Activated CD8-positive, alpha-beta memory T cell treated with anti-CD3 and anti-CD28 coated beads, Interleukin-2, amount 50 U/mL, for 24 hours (primary cell): Measurements from ENCODE around the gene ENOX1.
"Not testable (repeated sequence)": the region's sequence is repeated elsewhere in the genome, so short reads cannot be mapped to it uniquely, and the experiment has no call there.

ENCODE experiments used
- DNase-seq: peaks from one replicate; pipeline ENCODE4 v3.0.0-alpha.2; 2020; ENCODE audit errors: extremely low read depth

Gene ENOX1

DNA sequence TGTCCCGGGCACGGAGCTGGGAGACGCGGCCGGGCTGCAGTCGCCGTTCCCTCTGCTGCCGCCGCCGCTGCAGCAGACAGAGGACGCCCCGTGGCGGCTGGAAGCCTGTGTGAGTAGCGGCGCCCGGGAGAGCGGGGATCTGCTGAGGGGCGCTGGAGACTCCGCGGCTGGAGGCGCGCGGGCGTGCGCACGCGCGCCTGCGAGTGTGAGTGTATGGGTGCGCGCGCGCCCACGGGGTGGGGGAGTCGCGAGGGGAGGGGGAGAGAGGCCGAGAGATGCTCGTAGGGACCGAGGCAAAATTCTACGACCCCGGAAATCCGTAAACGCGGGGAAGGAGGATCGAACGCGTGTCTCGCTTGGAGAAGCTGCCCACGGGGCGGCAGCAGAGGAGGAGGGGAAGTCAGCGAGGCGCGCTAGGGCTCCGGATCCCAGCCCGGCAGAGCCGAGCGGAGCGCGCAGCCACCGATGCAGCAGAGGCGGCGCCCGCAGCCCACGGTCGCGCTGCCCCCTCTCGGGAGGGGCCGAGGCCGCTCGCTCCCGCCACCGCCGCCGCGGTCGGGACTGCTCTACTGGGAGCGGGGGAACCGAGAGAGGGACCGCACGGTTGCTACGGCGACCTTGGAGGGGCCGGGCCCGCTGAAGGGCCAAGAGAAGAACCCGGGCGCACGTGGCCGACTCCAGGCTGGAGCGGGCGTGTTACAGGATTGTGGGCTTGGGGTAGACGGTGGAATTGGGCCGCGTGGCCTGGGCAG is at the start of gene ENOX1:
TSS of gene ENOX1 (minus strand) at position 207 of the 752 bp plus-strand sequence.
- DNase-seq, result no peak

DNA sequence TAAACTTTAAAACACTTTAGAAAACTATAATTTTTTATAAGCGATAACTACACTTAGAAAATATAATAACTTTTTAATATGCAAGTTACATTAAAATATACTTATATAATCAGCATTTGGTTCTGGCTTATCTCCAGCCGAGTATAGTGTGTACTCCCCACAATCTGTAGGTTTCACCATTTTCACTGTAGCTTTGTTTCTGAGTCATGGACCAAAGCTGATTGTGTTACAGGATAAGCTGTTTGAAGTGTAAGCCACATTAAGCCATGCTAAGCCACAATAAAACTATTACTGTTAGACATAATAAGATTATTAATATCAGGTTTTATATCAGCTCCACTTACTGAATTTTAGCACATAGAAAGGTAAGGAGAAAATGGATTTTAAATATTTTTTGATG is 48.9 kb upstream of the ENOX1 start:
- no peak for DNase-seq

DNA sequence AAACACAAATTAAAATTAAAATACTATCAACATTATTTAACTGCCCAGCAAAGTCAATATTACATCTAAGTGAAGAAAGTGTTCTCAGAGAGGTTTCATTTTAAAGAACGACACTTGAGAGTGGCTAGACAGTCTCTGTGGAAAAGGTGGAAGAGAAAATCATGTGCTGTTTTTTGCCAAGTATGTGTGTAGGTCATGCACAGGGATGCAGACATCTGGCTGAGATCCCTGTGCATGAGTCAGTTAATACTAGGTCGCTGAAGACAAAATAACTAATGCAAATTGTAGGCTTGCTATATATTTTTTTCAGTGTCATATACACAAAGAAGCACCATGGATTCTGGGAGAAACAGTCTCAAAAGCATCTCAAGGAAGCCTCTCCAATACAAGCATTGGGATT is 44.3 kb upstream of the ENOX1 start:
- DNase-seq, result no peak

DNA sequence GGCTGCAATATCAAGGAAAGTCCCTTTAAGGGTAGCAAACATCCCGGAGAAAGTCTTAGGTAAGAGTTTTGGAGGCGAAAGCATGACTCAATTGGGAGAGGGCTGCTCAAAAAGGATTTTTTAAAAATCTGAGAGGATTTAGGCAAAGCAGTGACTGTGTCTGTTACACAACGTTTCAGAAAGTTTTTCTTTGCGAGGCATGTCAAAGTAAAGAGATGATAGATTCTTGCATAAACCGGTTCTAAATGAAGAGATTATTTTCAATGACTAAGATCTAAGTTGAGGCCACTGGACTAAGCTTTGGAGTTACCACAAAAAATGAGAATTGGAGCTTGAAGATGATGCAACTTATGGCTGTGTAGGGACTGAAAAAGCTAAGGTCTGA is 43.7 kb upstream of the ENOX1 start:
- DNase-seq, result no peak

DNA sequence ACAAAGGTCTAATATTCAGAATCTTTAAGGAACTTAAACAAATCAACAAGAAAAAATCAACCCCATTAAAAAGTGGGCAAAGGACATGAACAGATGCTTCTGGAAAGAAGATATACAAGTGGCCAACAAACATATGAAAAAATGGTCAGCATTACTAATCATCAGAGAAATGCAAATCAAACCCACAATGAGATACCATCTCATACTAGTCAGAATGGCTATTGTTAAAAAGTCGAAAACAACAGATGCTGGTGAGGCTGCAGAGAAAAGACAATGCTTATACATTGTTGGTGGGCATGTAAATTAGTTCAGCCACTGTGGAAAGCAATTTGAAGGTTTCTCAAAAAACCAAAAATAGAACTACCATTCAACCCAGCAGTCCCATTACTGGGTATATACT is 37.9 kb upstream of the ENOX1 start:
- DNase-seq, result not testable (repeated sequence)

DNA sequence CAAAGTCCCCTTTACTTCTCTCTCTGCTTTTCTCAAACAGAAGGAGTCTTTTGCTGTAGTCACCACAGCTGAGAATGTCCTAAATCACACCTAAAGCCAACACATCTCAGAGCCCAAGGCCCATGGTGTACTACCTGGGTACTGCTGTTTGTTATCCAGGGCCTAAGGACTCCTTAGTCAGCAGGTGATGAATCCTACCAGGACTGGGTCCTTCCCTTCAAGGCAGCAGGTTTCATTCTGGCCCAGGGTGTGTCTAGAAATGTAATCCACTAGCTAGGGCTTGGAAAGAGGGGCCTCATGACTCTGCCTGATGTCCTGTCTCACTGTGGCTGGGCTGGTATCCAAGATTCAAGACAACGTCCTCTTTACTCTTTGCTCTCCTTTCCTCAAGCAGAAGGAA is 36.2 kb upstream of the ENOX1 start:
- no peak for DNase-seq

DNA sequence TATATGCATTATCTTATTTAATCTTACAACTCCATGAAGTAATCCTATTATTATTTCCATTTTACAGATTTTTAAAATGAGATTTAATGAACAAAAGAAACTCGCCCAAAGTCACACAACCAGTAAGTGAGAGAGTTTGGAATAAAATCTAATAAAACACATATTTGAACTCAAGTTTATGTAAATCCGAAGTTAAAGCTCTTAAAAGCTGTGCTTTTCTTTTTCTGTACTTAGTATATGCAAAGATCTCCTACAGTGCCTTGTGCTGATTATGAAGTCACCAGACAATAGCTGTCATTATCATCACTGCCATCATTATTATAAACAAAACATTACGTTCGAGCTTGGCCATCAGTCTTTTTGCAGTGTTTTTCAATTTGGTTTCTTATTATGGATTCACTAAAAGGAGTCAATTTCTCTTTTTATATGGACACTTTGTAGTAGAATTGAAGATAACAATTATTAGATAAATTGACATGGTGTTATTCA is 29.7 kb upstream of the ENOX1 start:
- no peak for DNase-seq

DNA sequence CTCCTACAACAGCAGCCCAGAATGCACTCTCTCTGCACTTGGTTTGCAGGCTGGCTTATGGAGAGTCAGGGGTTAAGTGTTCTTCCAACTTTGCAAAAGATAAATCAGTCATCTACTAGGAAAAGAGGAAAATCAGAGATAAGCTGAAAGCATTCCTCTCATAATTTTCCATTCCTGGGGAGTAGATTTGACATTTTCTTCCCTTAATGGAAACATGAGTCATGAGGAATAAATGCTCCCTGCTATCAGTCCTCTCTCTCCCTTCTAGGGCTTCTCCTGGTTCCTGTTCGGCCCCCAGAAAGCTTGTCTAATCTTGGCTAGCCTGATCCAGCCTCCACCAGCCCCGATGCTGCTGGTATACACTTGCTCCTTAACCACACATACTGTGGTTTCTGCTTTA is 28.4 kb upstream of the ENOX1 start:
- no peak for DNase-seq

DNA sequence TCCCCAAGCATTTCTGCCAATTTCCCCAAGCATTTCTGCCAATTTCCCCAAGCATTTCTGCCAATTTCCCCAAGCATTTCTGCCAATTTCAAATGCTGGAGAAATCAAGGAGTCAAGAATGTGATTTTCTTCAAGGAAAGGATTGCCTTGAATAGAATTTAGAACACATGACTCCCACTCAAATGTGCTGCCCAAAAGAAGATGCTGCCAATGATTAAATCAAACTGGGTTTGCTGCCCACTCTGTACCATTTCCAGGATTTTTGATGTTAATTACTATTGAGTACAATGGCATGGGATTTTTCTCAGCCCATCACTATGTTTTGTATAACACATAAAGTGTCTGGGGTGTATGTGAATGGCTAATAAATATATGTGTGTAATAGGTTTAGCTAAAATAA is 21.9 kb upstream of the ENOX1 start:
- DNase-seq, result no peak

DNA sequence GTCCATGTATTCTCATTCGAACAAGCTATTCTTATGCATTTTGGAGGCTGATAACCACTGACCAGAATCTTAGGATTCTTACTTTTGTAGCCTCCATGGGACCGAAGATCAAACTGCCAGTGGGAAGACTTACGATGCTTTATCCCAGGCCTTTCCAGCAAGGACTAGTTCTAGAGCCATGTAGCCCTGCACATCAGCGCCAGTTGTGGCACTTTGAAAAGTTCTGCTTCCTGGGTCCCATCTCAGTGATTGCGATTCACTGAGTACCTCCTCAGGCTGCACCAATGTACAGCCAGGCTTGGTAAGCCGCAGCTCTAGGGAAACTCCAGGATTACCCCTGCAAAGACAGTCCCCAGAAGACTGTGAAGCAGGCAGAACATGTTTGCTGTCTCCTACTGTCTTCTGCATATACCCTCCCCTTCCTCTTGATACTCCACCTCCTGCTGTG is 18.9 kb upstream of the ENOX1 start:
- no peak for DNase-seq

DNA sequence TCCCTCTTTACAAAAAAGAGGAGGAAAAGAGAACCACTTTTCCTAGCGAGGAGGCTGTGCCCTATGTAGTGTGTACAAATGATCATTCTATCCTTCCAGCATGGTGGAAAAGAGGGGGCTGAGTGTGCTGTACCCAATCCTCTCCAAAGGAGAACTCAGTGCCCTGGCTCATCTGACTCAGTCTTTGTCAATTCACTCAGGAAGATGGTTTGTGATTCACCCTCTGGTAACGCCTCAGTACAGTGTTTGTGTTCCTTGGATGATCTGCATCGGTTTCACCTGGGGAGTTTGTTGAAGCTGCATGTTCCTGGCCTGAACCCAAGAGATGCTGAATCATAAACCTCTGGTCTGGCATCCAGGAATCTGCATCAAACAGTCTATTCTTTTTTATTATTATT is 18.3 kb upstream of the ENOX1 start:
- no peak for DNase-seq

DNA sequence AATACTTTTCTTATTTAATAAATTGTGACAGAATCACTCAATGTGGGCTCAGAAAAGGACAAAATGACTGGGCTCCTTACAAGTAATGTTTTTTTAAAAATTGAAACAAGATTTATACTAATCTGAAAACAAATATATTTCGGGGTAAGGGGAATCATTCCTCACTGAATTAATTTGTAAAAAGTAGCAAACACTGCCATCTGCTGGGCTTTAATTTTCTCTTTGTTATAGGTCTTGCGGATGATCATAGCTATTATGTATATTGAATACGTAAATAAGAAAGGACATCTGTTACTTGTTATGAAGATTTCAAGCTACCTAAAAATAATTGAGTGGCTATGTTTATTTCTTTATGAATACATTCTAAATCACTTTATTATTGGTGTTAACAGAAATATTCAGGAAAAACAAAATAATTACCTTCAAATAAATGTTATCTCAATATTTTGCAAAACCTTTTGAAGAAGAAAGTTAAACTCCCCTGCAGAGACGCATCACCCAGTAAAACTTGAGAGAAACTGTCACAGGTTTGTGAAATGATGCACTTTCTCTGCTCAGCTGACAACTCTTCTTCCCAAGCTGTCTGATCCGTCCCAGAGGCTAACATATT is 17.8 kb upstream of the ENOX1 start:
- DNase-seq, result no peak

DNA sequence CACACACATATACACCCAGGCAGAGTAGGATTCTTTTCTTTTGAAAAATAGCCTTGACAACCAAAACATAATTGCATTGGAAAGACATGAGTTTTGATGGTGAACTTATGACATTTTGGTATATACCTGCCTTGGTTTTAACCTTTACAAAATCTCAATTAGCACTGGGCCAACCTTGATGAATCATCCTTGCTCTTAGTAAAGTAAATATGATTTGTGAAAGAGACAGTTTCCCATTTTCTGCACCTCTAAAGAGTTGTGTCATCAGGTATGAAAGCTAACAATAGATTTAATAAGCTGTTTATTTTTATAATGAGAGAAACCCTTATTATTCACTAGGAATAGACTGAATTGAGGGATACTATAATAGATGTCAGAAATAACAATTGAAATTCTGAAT is 15.7 kb upstream of the ENOX1 start:
- DNase-seq, result no peak

DNA sequence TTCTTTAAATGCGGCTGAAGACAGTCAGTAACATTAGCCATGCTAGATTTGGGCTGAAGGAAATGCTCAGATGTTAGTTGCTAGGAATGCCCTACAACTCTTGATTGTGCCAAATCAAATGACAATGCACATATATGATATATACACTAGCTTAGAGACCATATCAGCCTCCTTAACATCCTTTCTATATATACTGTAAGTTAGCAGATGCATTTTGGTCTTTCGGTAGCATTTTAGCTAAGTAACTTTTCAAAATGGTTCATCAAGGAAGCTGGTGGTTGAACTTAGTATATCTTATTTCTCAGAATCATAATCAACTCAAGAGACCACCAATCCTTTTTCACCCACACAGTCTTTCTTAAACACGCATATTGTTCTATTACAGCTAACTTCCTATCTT is 14.1 kb upstream of the ENOX1 start:
- DNase-seq, result no peak

DNA sequence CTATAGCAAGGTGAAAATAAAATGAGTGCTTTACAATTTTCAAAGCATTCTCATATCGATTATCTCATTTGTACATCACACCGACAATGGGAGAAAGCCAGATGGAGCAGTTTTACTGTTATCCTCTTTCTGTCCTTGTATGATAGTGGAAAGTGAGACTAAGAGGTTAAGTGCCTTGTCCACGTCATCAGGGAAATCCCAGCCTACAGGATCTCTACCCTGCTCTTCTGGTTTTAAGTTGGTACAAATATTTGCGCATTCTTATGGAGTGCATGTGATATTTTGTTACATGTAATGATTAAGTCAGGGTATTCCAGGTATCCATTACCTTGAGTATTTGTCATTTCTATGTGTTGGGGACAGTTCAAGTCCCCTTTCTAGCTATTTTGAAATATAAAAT is 12.4 kb upstream of the ENOX1 start:
- DNase-seq, result no peak

DNA sequence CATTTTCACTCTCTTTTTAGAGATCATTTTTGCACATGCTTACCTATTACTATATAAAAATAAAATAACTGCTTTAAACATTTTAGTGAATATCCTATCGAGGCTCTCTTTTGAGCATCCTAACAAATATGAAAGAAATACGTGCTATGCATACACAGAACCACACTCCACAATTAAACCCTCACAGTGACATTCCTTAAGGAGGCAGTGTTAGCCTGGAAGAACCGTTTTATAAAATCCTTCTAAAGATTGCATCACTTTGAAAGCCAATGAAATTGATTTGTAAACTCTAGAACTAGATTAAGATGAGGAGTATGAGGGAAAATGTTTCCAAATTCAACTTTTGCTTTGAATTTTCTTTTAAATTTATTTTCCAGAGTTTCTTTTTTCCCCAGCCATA is 11.1 kb upstream of the ENOX1 start:
- no peak for DNase-seq

DNA sequence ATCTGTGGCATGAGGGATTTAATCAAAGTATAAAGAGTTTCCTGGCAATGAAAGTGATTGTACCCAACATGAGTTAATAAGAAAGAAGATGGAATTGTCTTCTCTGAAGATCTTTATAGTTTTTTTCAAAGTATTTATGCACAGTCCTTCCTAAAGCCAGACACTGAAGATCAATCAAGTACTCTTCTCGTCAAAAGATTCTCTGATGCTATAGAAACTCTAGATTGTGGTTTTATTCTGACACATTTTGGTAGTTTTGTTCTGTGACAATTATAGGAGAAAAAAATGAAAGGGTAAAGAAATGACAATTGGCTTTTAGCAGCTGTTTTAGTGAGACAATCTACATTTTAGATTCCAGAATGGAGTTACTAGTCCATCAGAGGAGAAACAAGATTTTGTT is 10.4 kb upstream of the ENOX1 start:
- no peak for DNase-seq

DNA sequence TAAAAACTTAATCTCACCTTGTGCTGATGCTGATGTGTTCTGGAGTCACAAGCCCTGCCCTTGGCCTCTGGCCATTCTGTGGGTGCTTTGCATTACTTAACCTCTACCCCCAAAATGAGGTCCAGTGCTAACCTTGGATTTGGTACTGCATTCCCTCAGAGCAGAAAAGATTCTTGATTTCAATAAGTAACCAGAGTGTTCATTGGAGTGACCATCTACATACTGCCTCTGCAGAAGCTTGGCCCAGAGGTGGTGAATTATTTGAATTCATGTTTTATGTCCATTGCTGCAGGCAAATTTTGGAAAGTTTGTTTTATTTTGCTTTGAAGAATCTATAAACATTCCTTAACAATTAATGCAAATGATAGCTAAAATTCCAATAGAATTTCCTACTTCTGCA is 7.6 kb upstream of the ENOX1 start:
- no peak for DNase-seq

DNA sequence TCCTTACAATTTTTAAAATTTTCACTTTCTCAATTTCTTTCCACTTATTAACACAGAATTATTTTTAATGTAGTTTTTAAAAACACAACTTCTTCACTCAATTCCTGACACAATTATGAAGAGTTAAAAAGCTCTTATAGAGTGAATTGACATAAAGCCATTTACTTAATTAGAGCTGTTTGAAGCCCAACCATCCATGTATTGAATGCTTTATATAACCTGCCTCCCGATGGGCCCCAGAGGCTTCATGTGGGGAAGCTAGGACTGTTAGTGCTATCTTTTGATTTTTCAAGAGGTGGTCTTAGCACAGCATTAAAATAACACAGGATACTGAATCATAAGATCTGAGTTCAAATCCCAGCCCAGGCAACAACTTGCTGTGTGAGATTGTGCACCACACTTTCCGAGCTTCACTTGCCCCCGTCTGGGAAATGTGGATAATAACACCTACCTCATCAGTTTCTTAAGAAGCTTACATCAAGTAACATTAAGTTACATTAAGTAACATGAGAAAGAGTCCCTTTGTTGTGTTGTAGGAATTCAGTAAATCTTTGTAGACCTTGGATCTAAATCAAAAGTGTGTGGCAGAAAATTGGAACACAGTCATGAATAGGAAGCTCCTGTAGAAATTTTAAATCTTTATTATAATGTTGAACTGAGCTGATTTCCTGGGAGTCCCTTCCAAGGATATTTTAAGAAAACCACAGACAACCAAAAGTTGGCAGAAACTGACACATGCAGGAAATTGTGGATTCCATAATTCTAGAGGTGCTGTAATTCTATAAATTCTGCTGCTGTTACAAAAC is 5.5 kb upstream of the ENOX1 start:
- no peak for DNase-seq

DNA sequence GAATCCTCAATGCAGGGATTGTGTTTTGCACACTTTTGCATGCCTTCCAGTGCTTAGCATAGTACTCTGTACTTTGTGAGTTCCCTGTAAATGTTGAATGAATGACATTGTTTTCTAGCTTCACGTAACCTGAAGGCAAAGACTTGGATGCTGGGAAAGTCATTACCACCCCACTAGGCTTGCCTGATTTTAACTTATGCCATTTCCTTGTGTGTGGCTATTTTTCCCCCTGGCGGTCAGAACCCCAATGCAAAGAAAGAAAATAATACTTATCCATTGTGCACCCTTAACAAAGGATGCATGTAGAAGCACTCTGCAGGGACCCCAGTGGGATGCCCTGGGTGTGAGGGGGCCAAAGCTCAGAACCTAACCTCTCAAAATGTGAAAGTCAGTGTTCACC is 1.2 kb upstream of the ENOX1 start:
- no peak for DNase-seq

DNA sequence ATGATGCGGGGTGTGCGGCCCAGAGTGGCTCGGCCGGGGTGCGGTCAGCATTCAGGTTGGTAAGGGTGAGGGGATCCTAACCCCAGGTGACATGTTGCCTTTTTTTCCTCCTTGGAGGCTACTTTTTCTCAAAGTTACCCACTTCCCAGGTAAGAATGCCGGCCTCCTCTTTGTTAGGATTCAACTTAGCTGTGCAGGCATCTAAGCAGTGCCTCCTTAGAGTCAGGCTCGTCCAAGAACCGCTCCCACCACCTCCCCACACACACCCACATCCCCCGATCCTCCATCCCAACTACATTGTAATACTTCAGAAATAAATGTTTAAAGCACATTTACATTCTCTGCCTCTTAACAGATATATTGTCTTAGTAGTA is 733 bp upstream of the ENOX1 start:
- DNase-seq, result no peak

DNA sequence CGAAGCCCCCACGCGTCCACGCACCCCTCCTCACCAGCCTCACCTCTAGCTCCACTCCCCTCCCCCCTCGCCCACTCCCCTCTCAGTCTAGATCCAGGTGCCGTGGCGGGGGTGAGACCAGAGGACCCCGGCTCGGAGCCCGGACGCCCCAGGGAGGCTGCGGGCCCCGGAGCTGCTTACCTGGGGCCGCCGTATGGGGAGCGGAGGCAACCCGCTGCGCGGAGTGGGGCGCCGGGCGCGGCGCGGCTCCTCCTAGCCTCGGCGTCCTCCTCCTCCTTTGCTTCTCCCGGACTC is 353 bp downstream of the ENOX1 start:
- no peak for DNase-seq
